Right hindlimb (tissue), 1 donor: Measurements from ENCODE around the gene PKNOX2.
A peak's percentile ranks its signal among the peaks of the same experiment; 100 is the strongest.

Experiments
- DNase-seq: peaks from one replicate; pipeline ENCODE4 v3.0.0-alpha.2; 2018

The PKNOX2 gene

GRCh38 chr11:125454047-125454446 lies 289.5 kb downstream of the PKNOX2 start:
- DNase-seq = no peak

GRCh38 chr11:125455851-125456250 lies 291.3 kb downstream of the PKNOX2 start:
- no peak for DNase-seq

GRCh38 chr11:125457814-125458343 lies 293.3 kb downstream of the PKNOX2 start:
- DNase-seq = peak; percentile 74

- no peak for DNase-seq
Observed at GRCh38 chr11:125460275-125460674, 295.7 kb downstream of the PKNOX2 start.

- no peak for DNase-seq
Observed at GRCh38 chr11:125463590-125464269, 299.2 kb downstream of the PKNOX2 start.

GRCh38 chr11:125464270-125464662 lies 299.7 kb downstream of the PKNOX2 start:
- no peak for DNase-seq

- no peak for DNase-seq
Observed at GRCh38 chr11:125464666-125465065, 300.1 kb downstream of the PKNOX2 start.

- DNase-seq = no peak
Observed at GRCh38 chr11:125465255-125465654, 300.7 kb downstream of the PKNOX2 start.

- no peak for DNase-seq
Observed at GRCh38 chr11:125465701-125466100, 301.1 kb downstream of the PKNOX2 start.

- DNase-seq = no peak
Observed at GRCh38 chr11:125468025-125468424, 303.5 kb downstream of the PKNOX2 start.

GRCh38 chr11:125468852-125469251 lies 304.3 kb downstream of the PKNOX2 start:
- no peak for DNase-seq

- no peak for DNase-seq
Observed at GRCh38 chr11:125470355-125470754, 305.8 kb downstream of the PKNOX2 start.

GRCh38 chr11:125476721-125477120 lies 312.2 kb downstream of the PKNOX2 start:
- DNase-seq = no peak

GRCh38 chr11:125479137-125479536 lies 314.6 kb downstream of the PKNOX2 start:
- no peak for DNase-seq

GRCh38 chr11:125481531-125481930 lies 317.0 kb downstream of the PKNOX2 start:
- DNase-seq = no peak
